Jurkat, Clone E6-1 (cell line): ENCODE results near the gene DDX28.
"Not testable (repeated sequence)": the region's sequence is repeated elsewhere in the genome, so short reads cannot be mapped to it uniquely, and the experiment has no call there.

Source experiments
- DNase-seq: peaks from one replicate; pipeline ENCODE4 v3.0.0-alpha.2; 2011; ENCODE audit warnings: low read depth, low spot score
- H3K4me3 ChIP-seq: 2 replicates; pipeline ENCODE4 v1.5.1; 2011; ENCODE audit warnings: mild to moderate bottlenecking, low read length, control low read depth, moderate library complexity

Gene DDX28

DNA sequence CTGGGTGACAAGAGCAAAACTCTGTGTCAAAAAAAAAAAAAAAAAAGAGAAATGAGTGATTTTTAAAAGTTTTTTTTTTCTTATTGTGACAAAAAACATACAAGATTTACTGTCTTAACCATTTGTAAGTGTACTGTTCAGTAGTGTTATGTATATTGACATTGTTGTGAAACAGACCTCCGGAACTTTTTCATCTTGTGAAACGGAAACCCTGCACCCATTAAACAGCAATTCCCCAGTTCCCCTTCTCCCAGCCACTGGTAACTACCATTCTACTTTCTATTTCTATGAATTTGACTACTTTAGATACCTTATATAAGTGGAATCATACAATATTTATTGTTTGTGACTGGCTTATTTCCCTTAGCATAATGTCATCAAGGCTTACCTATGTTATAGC lies 18.8 kb upstream of the DDX28 start:
- H3K4me3 ChIP-seq = no peak overlapping the region
- no peak for DNase-seq

DNA sequence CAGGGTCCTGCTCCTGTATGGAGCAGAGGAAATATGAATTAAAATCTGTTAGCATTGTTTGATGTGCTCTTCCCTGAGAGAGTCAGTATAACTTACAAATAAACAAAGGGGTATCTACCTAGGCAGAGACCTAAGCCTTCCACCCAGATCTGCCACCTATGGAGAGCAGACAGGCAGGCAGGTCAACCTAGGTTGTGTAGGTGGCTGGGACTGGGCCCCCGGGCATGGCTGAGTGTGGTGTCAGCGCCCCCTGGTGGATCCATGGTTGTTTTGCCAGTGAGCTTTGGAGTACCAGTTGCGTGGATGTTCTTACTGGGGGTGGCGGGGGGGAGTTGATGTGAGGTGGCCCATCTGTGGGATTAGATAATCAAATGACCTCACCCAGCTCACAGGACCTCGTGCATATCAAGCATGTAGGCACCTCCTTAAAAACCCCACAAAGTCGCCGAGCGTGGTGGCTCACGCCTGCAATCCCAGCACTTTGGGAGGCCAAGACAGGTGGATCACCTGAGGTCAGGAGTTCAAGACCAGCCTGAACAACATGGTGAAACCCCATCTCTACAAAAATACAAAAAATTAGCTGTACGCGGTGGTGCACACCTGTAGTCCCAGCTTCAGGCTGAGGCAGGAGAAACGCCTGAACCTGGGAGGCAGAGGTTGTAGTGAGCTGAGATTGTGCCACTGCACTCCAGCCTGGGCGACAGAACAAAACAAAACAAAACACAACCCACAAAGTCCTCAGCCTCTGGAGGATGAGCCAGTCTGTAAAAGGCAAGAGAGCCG lies 17.7 kb upstream of the DDX28 start:
- H3K4me3 ChIP-seq = no peak overlapping the region
- DNase-seq = peak; percentile 63

DNA sequence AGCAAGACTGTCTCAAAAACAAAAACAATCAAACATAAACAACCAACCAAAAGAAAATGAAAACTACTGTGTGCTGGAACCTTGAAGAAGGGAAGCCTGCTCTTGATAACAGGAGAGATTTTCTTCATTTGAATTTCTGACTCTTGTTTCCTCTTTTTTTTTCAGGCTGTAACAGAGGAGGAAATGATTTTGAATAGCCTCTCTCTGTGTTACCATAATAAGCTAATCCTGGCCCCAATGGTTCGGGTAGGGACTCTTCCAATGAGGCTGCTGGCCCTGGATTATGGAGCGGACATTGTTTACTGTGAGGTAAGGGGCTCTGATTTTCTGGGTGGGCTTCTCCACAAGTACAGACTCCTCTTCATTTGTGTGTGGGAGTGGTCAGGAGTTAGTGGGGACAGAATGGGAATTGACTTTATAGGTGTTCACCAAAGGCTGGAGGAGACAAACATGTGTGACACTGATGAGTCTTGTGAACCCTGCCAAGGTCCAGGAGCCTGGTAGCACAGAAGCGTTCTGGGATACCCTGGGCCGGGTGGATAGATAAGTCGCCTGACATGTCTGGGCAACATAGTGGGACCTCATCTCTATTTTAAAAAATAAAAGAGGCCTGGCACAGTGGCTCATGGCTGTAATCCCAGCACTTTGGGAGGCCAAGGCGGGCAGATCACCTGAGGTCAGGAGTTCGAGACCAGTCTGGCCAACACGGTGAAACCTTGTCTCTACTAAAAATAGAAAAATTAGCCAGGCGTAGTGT lies 15.0 kb upstream of the DDX28 start:
- no peak overlapping the region for H3K4me3 ChIP-seq

DNA sequence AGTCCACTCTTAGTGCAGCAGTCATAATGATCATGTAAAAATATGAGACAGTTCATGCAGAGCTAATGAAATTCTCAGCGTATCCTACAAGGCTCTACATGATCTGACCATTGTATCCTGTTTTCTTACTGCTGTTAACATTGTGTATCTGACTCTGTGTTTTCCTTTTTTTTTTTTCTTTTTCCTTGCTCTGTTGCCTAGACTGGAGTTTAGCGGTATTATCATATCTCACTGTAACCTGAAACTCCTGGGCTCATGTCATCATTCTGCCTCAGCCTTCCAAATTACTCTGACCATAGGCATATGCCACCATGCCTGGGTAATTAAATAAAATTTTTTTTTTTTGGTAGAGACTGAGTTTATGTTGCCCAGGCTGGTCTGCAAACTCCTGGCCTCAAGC lies 12.2 kb upstream of the DDX28 start:
- no peak overlapping the region for H3K4me3 ChIP-seq
- DNase-seq = no peak

More for the DNA sequence above, 15.0 kb upstream of the DDX28 start:
- no peak for DNase-seq

DNA sequence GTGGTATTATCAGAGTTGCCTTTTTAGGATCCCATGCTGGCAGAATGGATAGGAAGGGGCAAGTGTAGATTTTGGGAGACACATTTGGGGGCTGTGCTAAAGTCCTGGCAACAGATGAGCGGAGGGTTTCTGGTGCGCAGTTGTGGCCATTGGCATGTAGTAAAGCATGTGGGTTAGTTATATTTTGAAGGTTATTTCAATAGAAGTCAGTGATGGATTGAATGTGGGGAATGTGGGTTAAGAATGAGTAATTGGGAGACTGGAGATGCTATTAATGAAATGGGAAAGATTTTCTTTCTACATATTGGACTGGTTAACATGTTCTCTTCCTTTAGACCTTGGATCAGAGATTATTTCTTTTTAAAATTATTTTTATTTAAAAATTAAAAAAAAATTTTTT lies 10.1 kb upstream of the DDX28 start:
- no peak overlapping the region for H3K4me3 ChIP-seq
- no peak for DNase-seq

DNA sequence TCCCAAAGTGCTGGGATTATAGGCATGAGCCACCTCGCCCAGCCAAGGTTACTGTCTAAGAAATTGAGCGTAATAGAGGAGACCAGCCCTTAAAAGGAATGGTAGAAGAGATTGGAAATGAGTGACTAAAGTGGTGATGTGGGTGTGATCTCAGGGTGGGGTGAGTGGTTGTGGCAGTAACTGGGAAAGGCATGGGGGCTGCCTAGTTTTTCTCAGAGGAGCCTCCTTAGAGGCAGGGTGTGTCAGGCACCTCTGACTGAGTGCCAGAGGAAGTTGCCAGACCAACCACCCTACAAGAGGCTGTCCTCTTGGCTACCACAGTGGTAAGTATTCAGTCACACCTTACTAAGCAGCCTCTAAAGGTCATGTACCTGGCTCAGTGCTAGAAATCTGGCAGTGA lies 8.9 kb upstream of the DDX28 start:
- no peak overlapping the region for H3K4me3 ChIP-seq
- DNase-seq = no peak

DNA sequence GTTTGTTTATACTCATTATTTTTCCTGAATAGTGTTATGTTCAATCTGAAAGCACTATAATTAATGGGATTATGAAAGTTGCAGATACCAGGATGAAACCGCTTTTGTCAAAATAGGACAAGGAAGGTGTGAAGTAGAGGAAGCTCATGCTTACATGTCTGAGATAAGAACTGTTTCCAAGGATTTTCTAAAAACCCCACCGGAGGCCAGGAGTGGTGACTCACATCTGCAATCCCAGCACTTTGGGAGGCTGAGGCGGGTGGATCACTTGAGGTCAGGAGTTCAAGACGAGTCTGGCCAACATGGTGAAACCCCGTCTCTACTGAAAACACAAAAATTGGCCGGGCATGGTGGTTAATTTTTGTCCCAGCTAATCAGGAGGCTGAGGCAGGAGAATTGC lies 7.1 kb upstream of the DDX28 start:
- DNase-seq, H3K4me3 ChIP-seq: not testable (repeated sequence)

DNA sequence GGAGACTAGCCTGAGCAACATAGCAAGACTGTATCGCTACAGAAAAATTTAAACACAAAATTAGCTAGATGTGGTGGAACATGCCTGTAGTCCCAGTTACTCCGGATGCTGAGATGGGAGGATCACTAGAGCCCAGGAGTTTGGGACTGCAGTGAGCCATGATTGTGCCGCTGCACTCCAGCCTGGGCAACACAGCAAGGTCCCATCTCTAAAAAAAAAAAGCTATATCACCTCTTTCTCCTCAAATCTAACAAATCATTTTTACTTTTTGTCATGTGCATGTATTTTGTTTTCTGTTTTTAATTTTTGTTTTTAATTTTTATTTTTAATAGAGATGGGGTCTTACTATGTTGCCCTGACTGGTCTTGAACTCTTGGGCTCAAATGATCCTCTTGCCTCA lies 6.0 kb upstream of the DDX28 start:
- no peak overlapping the region for H3K4me3 ChIP-seq
- no peak for DNase-seq

DNA sequence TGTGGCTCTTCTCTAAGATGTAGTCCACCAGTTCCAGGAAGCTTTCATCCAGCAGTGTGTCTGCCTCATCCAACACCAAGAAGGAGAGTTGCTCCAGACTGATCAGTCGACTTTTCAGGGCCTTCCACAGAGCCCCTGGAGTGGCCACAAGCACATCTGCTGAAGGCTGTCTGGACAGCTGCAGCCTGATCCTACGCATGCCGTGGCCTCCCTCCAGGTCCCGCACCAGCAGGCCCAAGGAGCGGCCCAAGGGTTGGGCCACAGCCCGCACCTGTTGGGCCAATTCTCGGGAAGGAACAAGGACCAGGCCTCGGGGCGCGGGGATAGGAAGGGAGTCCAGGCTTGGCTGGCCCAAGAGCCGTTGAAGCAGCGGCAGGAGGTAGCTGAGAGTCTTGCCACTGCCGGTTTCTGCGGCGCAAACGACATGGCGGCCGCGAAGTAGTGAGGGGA lies 729 bp downstream of the DDX28 start:
- peak overlapping the region; percentile 99 for H3K4me3 ChIP-seq
- DNase-seq = no peak

DNA sequence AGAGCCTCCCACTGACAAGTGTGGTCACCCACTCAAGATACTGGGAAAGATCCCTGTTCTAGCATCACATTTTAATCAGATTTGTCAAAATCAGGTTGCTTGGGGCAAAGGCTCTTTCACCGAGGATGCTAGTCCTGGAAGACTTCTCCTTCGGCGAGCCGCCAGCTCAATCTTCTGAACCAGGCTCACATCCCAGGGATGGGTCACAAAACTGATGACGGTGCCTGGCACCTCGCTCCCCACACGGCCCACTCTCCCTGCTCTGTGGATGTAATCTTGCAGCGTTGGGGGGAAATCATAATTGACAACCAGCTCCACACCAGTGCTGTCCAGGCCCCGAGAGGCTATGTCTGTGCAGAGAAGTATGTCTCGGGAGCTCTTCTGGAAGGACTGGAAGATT lies 1.5 kb downstream of the DDX28 start:
- no peak for DNase-seq
- peak overlapping the region; percentile 99 for H3K4me3 ChIP-seq

DNA sequence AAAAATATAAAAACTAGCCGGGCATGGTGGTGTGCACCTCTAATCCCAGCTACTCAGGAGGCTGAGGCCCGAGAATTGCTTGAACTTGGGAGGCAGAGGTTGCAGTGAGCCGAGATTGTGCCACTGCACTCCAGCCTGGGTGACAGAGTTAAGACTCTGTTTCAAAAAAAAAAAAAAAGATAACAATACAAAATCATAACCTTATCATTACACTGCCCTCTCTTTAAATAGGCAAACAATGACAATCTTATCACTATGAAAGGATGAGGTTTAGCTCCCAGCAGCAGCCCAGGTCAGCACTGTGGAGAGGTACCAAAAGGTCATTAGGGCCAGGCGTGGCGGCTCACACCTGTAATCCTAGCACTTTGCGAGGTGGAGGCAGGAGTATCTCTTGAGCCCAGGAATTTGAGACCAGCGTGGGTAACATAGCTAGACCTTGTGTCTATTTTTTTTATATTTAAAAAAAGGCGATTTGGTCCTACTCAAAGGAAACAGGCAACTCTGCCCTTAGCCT lies 3.8 kb downstream of the DDX28 start:
- no peak overlapping the region for H3K4me3 ChIP-seq
- DNase-seq = no peak

DNA sequence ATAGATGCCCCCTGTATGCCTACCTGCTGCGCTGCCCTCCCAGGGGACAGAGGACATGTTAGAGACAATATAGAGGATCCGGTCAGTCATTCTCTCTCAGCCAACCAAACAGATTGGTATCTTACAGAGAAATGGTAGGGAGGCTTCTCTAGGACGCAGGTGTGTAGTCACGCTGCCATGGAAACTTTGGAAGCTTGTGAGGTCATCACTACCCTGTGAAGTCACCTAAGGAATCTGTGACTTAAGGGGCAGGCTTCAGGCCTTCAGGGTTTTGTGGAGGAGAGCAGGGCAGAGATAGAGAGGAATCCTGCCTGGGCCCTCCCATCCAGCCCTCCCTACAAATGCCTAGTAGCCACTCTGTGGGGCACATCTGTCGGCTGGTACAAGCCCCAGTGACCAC lies 7.4 kb downstream of the DDX28 start, which contains the start of gene DPEP2NB:
Gene DPEP2NB (minus strand): TSS at position 231 of the 400 bp plus-strand sequence. CDS start 141 bp downstream, at position 90.
- DNase-seq = no peak
- H3K4me3 ChIP-seq = no peak within 1 kb of the TSS

DNA sequence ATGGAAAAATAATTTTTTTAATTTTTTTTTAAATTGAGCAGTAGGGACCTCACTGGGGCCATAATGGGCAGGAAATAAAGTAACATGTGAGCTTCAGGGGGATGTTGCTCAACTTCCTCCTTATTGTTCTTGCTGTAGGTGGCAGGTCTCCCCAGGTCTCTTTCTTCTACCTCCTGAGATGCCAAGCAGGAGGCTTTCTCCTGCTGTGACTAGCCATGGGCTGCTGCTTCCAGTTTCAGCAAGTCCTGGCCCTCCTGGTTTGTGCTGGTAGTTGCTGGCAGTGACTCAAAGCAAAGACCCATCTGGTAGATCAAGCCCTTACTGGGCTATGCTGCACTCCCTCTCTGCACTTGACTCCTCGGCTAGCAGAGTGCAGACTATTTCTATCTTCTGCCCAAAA lies 9.6 kb downstream of the DDX28 start:
- H3K4me3 ChIP-seq = no peak overlapping the region
- DNase-seq = peak; percentile 50

DNA sequence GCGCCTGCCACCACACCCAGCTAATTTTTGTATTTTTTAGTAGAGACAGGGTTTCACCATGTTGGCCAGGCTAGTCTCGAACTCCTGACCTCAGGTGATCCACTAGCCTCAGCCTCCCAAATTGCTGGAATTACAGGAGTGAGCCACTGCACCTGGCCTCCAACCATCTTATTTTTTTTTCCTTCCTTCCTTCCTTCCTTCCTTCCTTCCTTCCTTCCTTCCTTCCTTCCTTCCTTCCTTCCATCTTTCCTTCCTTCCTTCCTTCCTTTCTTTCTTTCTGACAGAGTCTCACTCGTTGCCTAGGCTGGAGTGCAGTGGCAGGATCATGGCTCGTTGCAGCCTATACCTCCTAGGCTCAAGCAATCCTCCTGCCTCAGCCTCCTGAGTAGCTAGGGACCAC lies 13.2 kb downstream of the DDX28 start:
- H3K4me3 ChIP-seq, DNase-seq: not testable (repeated sequence)

DNA sequence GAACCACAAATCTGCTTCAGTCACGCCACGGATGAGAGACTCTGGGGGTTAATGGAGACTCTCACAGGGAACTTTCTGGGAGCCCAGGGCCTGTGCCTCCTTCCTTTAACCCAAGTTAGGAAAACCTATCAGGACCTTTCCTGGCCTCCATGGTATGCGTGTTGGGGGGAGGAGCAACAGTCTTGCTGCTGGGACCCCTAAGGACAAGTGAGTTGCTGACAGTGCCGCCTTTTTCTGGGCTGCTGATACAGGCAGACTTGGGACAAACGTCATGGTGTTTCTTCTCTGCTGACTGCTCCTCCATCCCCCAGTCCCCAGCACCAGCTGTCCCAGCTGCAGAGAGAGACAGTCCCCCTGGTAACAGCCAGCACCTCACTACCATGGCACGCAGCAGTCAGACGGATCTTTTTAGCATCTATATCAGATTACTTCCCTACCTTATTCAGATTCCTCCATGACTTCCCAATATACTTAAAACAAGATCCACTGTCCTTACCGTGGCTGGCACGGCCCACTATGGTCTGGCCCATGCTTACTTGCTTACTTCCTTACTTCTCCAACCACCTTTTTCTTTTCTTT lies 13.8 kb downstream of the DDX28 start:
- DNase-seq = no peak
- H3K4me3 ChIP-seq = no peak overlapping the region

DNA sequence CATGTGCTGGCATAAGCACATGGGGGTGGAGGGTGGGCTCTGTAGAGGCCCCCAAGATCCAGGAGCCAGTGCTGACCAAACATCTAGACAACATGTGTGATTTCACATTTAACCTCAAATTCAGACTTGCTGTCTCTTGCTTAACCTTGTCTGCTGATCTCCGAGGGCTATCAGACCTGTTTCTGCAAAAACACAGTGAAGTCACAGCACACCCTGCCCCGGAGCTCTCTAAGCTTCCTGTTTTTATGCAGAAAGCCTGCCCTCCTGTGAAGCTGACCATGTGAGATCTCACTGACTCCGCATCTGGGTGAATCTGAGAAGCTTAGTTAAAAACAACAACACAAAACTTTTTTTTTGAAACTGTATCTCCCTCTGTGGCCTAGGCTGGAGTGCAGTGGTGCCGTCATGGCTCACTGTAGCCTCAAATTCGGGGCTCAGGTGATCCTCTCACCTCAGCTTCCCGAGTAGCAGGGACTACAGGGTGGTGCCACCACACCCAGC lies 17.2 kb downstream of the DDX28 start:
- no peak overlapping the region for H3K4me3 ChIP-seq
- DNase-seq = no peak

DNA sequence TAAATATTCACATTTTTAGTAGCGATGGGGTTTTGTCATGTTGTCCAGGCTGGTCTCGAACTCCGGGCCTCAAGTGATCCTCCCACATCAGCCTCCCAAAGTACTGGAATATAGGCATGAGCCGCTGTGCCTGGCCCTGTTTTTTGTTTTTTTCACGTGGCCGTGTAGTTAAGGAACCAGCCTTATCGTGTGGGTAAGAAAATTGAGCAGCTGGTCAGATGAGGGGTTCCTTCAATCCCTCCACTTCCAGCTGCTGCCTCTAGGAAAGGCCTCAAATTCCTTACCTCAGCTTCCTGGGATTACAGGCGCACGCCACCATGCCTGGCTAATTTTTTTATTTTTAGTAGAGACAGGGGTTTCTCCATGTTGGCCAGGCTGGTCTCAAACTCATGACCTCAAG lies 17.8 kb downstream of the DDX28 start:
- no peak overlapping the region for H3K4me3 ChIP-seq
- DNase-seq = no peak

DNA sequence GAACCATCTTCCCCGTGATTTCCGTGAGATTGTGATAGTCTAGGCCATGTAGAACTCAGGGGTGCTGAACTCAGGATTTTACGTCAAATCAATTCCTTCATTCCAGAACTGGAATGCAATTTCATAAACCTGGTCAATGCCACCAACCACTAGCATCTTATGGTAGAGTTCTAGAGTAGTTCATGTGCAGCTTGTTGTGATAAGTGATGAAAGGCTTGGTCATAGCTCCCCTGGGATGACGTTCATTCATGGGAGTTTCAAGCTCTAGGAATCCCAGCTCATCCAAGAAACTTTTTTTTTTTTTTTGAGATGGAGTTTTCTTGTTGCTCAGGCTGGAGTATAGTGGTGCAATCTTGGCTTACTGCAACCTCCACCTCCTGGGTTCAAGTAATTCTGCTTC lies 20.0 kb downstream of the DDX28 start:
- no peak for DNase-seq
- H3K4me3 ChIP-seq = no peak overlapping the region

DNA sequence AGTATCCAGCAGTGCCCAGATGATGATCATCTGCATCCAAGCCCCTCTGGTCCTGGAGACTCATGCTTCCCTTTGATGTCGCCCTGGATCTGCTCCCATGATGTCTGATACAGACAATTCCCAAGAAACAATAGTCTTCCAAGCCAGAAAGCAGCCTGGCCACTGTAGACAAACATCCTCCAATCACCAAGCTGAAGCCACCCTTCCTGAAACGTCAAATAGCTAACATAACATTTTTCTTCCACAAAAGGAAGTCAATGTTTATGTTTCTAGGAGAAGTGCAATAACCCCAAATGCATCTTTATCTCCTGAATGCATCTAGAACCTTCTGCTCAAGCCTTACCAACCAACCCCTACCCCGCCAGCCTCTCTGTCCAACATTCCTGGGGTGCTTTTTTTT lies 22.6 kb downstream of the DDX28 start:
- no peak for DNase-seq
- no peak overlapping the region for H3K4me3 ChIP-seq

DNA sequence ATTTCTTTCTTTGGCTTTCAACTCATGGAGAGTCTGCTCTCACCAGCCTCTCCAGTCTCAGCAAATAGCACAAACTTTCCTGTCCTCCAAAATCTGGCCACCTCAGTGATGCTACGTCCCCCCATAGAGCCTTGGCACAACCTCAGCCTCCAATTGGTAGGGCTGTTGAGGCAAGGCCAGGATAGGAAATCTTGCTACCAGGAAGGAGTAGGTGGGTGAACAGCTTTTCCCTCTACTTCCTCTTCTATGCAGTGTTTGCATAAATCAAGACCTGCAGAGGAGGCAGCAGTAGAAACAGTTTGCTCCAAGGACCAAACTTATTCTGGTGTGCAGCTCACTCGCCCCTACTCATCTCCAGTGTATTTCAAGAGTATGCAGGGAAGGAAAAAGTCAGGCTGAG lies 23.0 kb downstream of the DDX28 start:
- no peak for DNase-seq

More for the DNA sequence above, 23.0 kb downstream of the DDX28 start:
- peak overlapping the region; percentile 37; the same call in 1 of the 2 replicates for H3K4me3 ChIP-seq
